ENCODE data around the gene RBMS2. TPM values are rescaled to one million over a fixed set of nuclear protein-coding genes. Genes with fewer than 3 reads are reported as not detected.
"Not testable (repeated sequence)": the region's sequence is repeated elsewhere in the genome, so short reads cannot be mapped to it uniquely, and the experiment has no call there.

The RBMS2 gene
- total and polyA plus RNA-seq, 9 donors: 13.0 to 29.3 (median 19.3) TPM

- no peaks in the 10 kb centered on the region for H3K9me3 ChIP-seq (replicated peaks; ENCODE audit: control insufficient read depth, low read depth, low read length)
- no peak for DNase-seq
- WGBS (ENCODE audit: insufficient coverage): no CpG with 5 or more reads among the region's 1 CpG
- peak overlapping the region; percentile 38 for H3K27ac ChIP-seq (ENCODE audit: low read length)
- H3K4me1 ChIP-seq (ENCODE audit: control insufficient read depth, insufficient read depth, low read length): peaks cover 20% of the 10 kb centered on the region
- no peak overlapping the region for H3K4me3 ChIP-seq (ENCODE audit: low read length)
- no peaks in the 10 kb centered on the region for H3K27me3 ChIP-seq (ENCODE audit: control insufficient read depth, insufficient read depth, low read length)
- H3K36me3 ChIP-seq (ENCODE audit: control insufficient read depth, insufficient read depth, low read length): peaks cover 25% of the 10 kb centered on the region
These were observed 50.7 kb downstream of the RBMS2 start for GRCh38 chr12:56572288-56572687.

GRCh38 chr12:56574210-56574609, 52.6 kb downstream of the RBMS2 start:
- H3K4me3 ChIP-seq (ENCODE audit: low read length): no peak overlapping the region
- no peaks in the 10 kb centered on the region for H3K27me3 ChIP-seq (ENCODE audit: control insufficient read depth, insufficient read depth, low read length)
- H3K27ac ChIP-seq (ENCODE audit: low read length): no peak overlapping the region
- peaks cover 16% of the 10 kb centered on the region for H3K36me3 ChIP-seq (ENCODE audit: control insufficient read depth, insufficient read depth, low read length)
- H3K9me3 ChIP-seq (replicated peaks; ENCODE audit: control insufficient read depth, low read depth, low read length): no peaks in the 10 kb centered on the region
- DNase-seq: no peak
- WGBS (ENCODE audit: insufficient coverage): no CpG with 5 or more reads among the region's 2 CpGs
- H3K4me1 ChIP-seq (ENCODE audit: control insufficient read depth, insufficient read depth, low read length): peaks cover 16% of the 10 kb centered on the region

- WGBS (ENCODE audit: insufficient coverage): 94% methylated on average over 2 of the region's 7 CpGs
- not testable (repeated sequence) for DNase-seq; H3K27me3 ChIP-seq (ENCODE audit: control insufficient read depth, insufficient read depth, low read length); H3K9me3 ChIP-seq (replicated peaks; ENCODE audit: control insufficient read depth, low read depth, low read length); H3K4me3 ChIP-seq (ENCODE audit: low read length); H3K4me1 ChIP-seq (ENCODE audit: control insufficient read depth, insufficient read depth, low read length); H3K27ac ChIP-seq (ENCODE audit: low read length)
- peaks cover 19% of the 10 kb centered on the region for H3K36me3 ChIP-seq (ENCODE audit: control insufficient read depth, insufficient read depth, low read length)
These were observed 55.6 kb downstream of the RBMS2 start for GRCh38 chr12:56577248-56577647.

GRCh38 chr12:56578983-56579546, 57.4 kb downstream of the RBMS2 start:
- H3K27ac ChIP-seq (ENCODE audit: low read length): no peak overlapping the region
- no peak for DNase-seq
- no peaks in the 10 kb centered on the region for H3K27me3 ChIP-seq (ENCODE audit: control insufficient read depth, insufficient read depth, low read length)
- 80% methylated on average over 1 of the region's 10 CpGs for WGBS (ENCODE audit: insufficient coverage)
- H3K4me3 ChIP-seq (ENCODE audit: low read length): no peak overlapping the region
- no peaks in the 10 kb centered on the region for H3K9me3 ChIP-seq (replicated peaks; ENCODE audit: control insufficient read depth, low read depth, low read length)
- H3K4me1 ChIP-seq (ENCODE audit: control insufficient read depth, insufficient read depth, low read length): no peaks in the 10 kb centered on the region
- H3K36me3 ChIP-seq (ENCODE audit: control insufficient read depth, insufficient read depth, low read length): peaks cover 21% of the 10 kb centered on the region

- H3K4me1 ChIP-seq (ENCODE audit: control insufficient read depth, insufficient read depth, low read length): no peaks in the 10 kb centered on the region
- H3K9me3 ChIP-seq (replicated peaks; ENCODE audit: control insufficient read depth, low read depth, low read length): no peaks in the 10 kb centered on the region
- H3K4me3 ChIP-seq (ENCODE audit: low read length): no peak overlapping the region
- H3K36me3 ChIP-seq (ENCODE audit: control insufficient read depth, insufficient read depth, low read length): peaks cover 21% of the 10 kb centered on the region
- H3K27me3 ChIP-seq (ENCODE audit: control insufficient read depth, insufficient read depth, low read length): no peaks in the 10 kb centered on the region
- 90% methylated on average over 8 of the region's 10 CpGs for WGBS (ENCODE audit: insufficient coverage)
- no peak for DNase-seq
- H3K27ac ChIP-seq (ENCODE audit: low read length): no peak overlapping the region
These were observed 60.0 kb downstream of the RBMS2 start for GRCh38 chr12:56581418-56582145.

GRCh38 chr12:56585098-56585497, 63.5 kb downstream of the RBMS2 start:
- no peaks in the 10 kb centered on the region for H3K27me3 ChIP-seq (ENCODE audit: control insufficient read depth, insufficient read depth, low read length)
- no peak for DNase-seq
- no CpG with 5 or more reads among the region's 4 CpGs for WGBS (ENCODE audit: insufficient coverage)
- H3K4me3 ChIP-seq (ENCODE audit: low read length): no peak overlapping the region
- H3K9me3 ChIP-seq (replicated peaks; ENCODE audit: control insufficient read depth, low read depth, low read length): no peaks in the 10 kb centered on the region
- peaks cover 49% of the 10 kb centered on the region for H3K36me3 ChIP-seq (ENCODE audit: control insufficient read depth, insufficient read depth, low read length)
- no peaks in the 10 kb centered on the region for H3K4me1 ChIP-seq (ENCODE audit: control insufficient read depth, insufficient read depth, low read length)
- no peak overlapping the region for H3K27ac ChIP-seq (ENCODE audit: low read length)

- H3K27me3 ChIP-seq (ENCODE audit: control insufficient read depth, insufficient read depth, low read length): no peaks in the 10 kb centered on the region
- no peak overlapping the region for H3K27ac ChIP-seq (ENCODE audit: low read length)
- H3K4me3 ChIP-seq (ENCODE audit: low read length): no peak overlapping the region
- peaks cover 54% of the 10 kb centered on the region for H3K36me3 ChIP-seq (ENCODE audit: control insufficient read depth, insufficient read depth, low read length)
- no peak for DNase-seq
- peaks cover 14% of the 10 kb centered on the region for H3K4me1 ChIP-seq (ENCODE audit: control insufficient read depth, insufficient read depth, low read length)
- no CpG with 5 or more reads among the region's 1 CpG for WGBS (ENCODE audit: insufficient coverage)
- no peaks in the 10 kb centered on the region for H3K9me3 ChIP-seq (replicated peaks; ENCODE audit: control insufficient read depth, low read depth, low read length)
These were observed 68.2 kb downstream of the RBMS2 start for GRCh38 chr12:56589783-56590182.

- no peak for DNase-seq
- H3K4me3 ChIP-seq (ENCODE audit: low read length): no peak overlapping the region
- no peak overlapping the region for H3K27ac ChIP-seq (ENCODE audit: low read length)
- H3K27me3 ChIP-seq (ENCODE audit: control insufficient read depth, insufficient read depth, low read length): no peaks in the 10 kb centered on the region
- no peaks in the 10 kb centered on the region for H3K9me3 ChIP-seq (replicated peaks; ENCODE audit: control insufficient read depth, low read depth, low read length)
- peaks cover 56% of the 10 kb centered on the region for H3K36me3 ChIP-seq (ENCODE audit: control insufficient read depth, insufficient read depth, low read length)
- WGBS (ENCODE audit: insufficient coverage): no CpG with 5 or more reads among the region's 3 CpGs
- H3K4me1 ChIP-seq (ENCODE audit: control insufficient read depth, insufficient read depth, low read length): peaks cover 14% of the 10 kb centered on the region
These were observed 68.7 kb downstream of the RBMS2 start for GRCh38 chr12:56590237-56590830.

- 64% methylated on average over 2 of the region's 5 CpGs for WGBS (ENCODE audit: insufficient coverage)
- H3K27ac ChIP-seq (ENCODE audit: low read length): peak overlapping the region; percentile 20
- H3K4me3 ChIP-seq (ENCODE audit: low read length): no peak overlapping the region
- H3K4me1 ChIP-seq (ENCODE audit: control insufficient read depth, insufficient read depth, low read length): peaks cover 14% of the 10 kb centered on the region
- H3K27me3 ChIP-seq (ENCODE audit: control insufficient read depth, insufficient read depth, low read length): no peaks in the 10 kb centered on the region
- H3K36me3 ChIP-seq (ENCODE audit: control insufficient read depth, insufficient read depth, low read length): peaks cover 61% of the 10 kb centered on the region
- H3K9me3 ChIP-seq (replicated peaks; ENCODE audit: control insufficient read depth, low read depth, low read length): no peaks in the 10 kb centered on the region
- no peak for DNase-seq
These were observed 69.5 kb downstream of the RBMS2 start for GRCh38 chr12:56591126-56591525.

- no peak for DNase-seq
- Histone ChIP-seq H3K4me1 (ENCODE audit: control insufficient read depth, insufficient read depth, low read length) (peaks cover 17% of the 10 kb centered on the region), H3K27ac (ENCODE audit: low read length) (no peak overlapping the region), H3K27me3 (ENCODE audit: control insufficient read depth, insufficient read depth, low read length) (no peaks in the 10 kb centered on the region), H3K36me3 (ENCODE audit: control insufficient read depth, insufficient read depth, low read length) (peaks cover 66% of the 10 kb centered on the region), H3K4me3 (ENCODE audit: low read length) (no peak overlapping the region), H3K9me3 (replicated peaks; ENCODE audit: control insufficient read depth, low read depth, low read length) (no peaks in the 10 kb centered on the region)
These were observed 70.3 kb downstream of the RBMS2 start for GRCh38 chr12:56591961-56592360.

Data from muscle of leg (tissue), 11 donors.